ENCODE results near the gene ZDHHC1. TPM values are rescaled to one million over a fixed set of nuclear protein-coding genes. Genes with fewer than 3 reads are reported as not detected.

Gene ZDHHC1
- total and polyA plus RNA-seq, 2 of the 13 experiments (the other 11 are each of a cell fraction or from before 2014, with no cell fraction given) = 0.51 to 1.1 TPM

DNA sequence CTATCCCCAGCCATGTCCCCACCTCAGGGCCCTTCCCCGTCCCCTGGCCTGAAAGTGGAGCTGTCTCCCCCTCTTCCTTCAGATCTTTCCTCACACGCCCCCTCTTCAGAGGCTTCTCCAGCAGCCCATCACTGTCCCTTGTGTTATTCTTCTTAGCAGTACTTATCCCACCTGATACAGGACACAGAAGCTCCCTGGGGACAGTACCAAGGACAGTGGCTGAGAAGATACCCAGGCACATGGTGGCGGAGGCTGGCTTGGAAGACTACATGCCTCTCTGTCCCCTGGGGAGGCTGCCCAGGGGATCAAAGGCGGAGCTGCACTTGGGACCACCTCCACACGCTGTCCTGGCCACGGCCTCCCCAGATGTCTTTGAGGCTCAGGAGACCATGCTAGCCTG is 38.6 kb upstream of the ZDHHC1 start:
- intact Hi-C loops (cut with micrococcal nuclease; ENCODE audit: unreplicated experiment) = no loop called here
- FAIRE-seq (no peak), DNase-seq (ENCODE audit: low spot score) (no peak), ATAC-seq (no peak)
- H4K20me1 ChIP-seq (ENCODE audit: insufficient read depth, low read length) = no peaks in the 10 kb centered on the region; the same call in 1 of the 2 replicates
- 98% methylated on average over 6 of the region's 6 CpGs for WGBS (ENCODE audit: low lambda C conversion rate)
- TF ChIP-seq, protein P1, sequence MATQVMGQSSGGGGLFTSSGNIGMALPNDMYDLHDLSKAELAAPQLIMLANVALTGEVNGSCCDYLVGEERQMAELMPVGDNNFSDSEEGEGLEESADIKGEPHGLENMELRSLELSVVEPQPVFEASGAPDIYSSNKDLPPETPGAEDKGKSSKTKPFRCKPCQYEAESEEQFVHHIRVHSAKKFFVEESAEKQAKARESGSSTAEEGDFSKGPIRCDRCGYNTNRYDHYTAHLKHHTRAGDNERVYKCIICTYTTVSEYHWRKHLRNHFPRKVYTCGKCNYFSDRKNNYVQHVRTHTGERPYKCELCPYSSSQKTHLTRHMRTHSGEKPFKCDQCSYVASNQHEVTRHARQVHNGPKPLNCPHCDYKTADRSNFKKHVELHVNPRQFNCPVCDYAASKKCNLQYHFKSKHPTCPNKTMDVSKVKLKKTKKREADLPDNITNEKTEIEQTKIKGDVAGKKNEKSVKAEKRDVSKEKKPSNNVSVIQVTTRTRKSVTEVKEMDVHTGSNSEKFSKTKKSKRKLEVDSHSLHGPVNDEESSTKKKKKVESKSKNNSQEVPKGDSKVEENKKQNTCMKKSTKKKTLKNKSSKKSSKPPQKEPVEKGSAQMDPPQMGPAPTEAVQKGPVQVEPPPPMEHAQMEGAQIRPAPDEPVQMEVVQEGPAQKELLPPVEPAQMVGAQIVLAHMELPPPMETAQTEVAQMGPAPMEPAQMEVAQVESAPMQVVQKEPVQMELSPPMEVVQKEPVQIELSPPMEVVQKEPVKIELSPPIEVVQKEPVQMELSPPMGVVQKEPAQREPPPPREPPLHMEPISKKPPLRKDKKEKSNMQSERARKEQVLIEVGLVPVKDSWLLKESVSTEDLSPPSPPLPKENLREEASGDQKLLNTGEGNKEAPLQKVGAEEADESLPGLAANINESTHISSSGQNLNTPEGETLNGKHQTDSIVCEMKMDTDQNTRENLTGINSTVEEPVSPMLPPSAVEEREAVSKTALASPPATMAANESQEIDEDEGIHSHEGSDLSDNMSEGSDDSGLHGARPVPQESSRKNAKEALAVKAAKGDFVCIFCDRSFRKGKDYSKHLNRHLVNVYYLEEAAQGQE (IDR thresholded peaks at IDR 0.05; ENCODE audit: borderline replicate concordance in 1 of 2, low read depth in 1 of 2, low read length in 2 of 2) = peak in 1 of 2 experiments; percentile 57; a peak in 1 of 4 replicates
- TF ChIP-seq BRCA1 (CRISPR knock-in tag; IDR thresholded peaks at IDR 0.05) (no peak), ZNF788 (CRISPR knock-in tag; IDR thresholded peaks at IDR 0.05; ENCODE audit: borderline replicate concordance) (no peak), FOSL2 (CRISPR knock-in tag; IDR thresholded peaks at IDR 0.05) (no peak), CEBPB (IDR thresholded peaks at IDR 0.05; ENCODE audit: borderline replicate concordance, low read depth, low read length) (no peak)
- TF ChIP-seq, protein P2, sequence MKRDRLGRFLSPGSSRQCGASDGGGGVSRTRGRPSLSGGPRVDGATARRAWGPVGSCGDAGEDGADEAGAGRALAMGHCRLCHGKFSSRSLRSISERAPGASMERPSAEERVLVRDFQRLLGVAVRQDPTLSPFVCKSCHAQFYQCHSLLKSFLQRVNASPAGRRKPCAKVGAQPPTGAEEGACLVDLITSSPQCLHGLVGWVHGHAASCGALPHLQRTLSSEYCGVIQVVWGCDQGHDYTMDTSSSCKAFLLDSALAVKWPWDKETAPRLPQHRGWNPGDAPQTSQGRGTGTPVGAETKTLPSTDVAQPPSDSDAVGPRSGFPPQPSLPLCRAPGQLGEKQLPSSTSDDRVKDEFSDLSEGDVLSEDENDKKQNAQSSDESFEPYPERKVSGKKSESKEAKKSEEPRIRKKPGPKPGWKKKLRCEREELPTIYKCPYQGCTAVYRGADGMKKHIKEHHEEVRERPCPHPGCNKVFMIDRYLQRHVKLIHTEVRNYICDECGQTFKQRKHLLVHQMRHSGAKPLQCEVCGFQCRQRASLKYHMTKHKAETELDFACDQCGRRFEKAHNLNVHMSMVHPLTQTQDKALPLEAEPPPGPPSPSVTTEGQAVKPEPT (CRISPR knock-in tag; IDR thresholded peaks at IDR 0.05; ENCODE audit: low read depth) = no peak
- H3K9me3 ChIP-seq (ENCODE audit: low read length) = no peaks in the 10 kb centered on the region
- no peaks in the 10 kb centered on the region for H3K79me2 ChIP-seq (ENCODE audit: insufficient read depth, low read length)
- H3K27me3 ChIP-seq (ENCODE audit: control insufficient read depth in 1 of 2, insufficient read depth in 2 of 2, low read length in 2 of 2) = no peaks in the 10 kb centered on the region
- ChIA-PET POLR2A (no interaction called here), CTCF (ENCODE audit: low intra/inter-chr PET ratio, low total read pairs) (no interaction called here)
- H2AFZ ChIP-seq (ENCODE audit: low read length) = no peak overlapping the region
- H3K36me3 ChIP-seq (replicated peaks in 1 of 2; ENCODE audit: control insufficient read depth in 1 of 2, insufficient read depth in 2 of 2, low read length in 2 of 2) = peaks cover 9 to 14% of the 10 kb centered on the region in 2 experiments; a peak in 3 of 5 replicates
- in situ Hi-C loops (cut with HindIII; ENCODE audit: extremely low pct_ligation_motif_present, low pct_unique_long_range_greater_than_20kb) = no loop called here
- no TSS peak for BruUV-seq (replicated peaks)
- no peak overlapping the region for H3K27ac ChIP-seq (ENCODE audit: extremely low read length, insufficient read depth, low read length)
- H3K4me2 ChIP-seq (ENCODE audit: low read depth, low read length) = no peak overlapping the region
- H3K9ac ChIP-seq (ENCODE audit: insufficient read depth, low read depth, low read length) = no peak overlapping the region
- H3K4me1 ChIP-seq (ENCODE audit: insufficient read depth, low read length) = peaks cover 26% of the 10 kb centered on the region
- H3K4me3 ChIP-seq (replicated peaks in 1 of 3; ENCODE audit: insufficient read depth in 1 of 3, low read depth in 2 of 3, low read length in 3 of 3) = no peak overlapping the region

All from HepG2 (cell line).